Body of pancreas (tissue), 4 donors: ENCODE data around the gene KLHL26.

Experiments used
- POLR2A ChIP-seq, 3 donors: fragments of 450-650 bp; IDR thresholded peaks; one replicate each; pipeline ENCODE4 v1.6.1; 2016; ENCODE audit warnings: antibody characterized with exemption in 3 of 3, mild to moderate bottlenecking in 2 of 3
- TF ChIP-seq, protein P1 (sequence below), 7 experiments: fragments of 450-650 bp in 4 of 7; fragments of 200-600 bp in 3 of 7; sonication (generic) in 3 of 7; IDR thresholded peaks; one replicate each; pipeline ENCODE4 v1.5.1; 2016 to 2019; ENCODE audit warnings: antibody characterized with exemption in 7 of 7

DNA sequence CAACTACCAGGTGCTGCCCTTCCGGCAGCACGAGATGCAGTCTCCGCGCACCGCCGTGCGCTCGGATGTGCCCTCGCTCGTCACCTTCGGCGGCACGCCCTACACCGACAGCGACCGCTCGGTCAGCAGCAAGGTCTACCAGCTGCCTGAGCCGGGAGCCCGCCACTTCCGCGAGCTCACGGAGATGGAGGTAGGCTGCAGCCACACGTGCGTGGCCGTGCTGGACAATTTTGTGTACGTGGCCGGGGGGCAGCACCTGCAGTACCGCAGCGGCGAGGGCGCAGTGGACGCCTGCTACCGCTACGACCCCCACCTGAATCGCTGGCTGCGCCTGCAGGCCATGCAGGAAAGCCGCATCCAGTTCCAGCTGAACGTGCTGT, 31.4 kb downstream of the KLHL26 start:
- TF ChIP-seq, protein P1, sequence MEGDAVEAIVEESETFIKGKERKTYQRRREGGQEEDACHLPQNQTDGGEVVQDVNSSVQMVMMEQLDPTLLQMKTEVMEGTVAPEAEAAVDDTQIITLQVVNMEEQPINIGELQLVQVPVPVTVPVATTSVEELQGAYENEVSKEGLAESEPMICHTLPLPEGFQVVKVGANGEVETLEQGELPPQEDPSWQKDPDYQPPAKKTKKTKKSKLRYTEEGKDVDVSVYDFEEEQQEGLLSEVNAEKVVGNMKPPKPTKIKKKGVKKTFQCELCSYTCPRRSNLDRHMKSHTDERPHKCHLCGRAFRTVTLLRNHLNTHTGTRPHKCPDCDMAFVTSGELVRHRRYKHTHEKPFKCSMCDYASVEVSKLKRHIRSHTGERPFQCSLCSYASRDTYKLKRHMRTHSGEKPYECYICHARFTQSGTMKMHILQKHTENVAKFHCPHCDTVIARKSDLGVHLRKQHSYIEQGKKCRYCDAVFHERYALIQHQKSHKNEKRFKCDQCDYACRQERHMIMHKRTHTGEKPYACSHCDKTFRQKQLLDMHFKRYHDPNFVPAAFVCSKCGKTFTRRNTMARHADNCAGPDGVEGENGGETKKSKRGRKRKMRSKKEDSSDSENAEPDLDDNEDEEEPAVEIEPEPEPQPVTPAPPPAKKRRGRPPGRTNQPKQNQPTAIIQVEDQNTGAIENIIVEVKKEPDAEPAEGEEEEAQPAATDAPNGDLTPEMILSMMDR (IDR thresholded peaks at IDR 0.05) = no peak
- TF ChIP-seq POLR2A (IDR thresholded peaks at IDR 0.05) = no peak
